ENCODE measurements around the gene PTK7.

The PTK7 gene

GRCh38 chr6:43200541-43200940 is 124.4 kb downstream of the PTK7 start:
- TF ChIP-seq CTCF (IDR thresholded peaks at IDR 0.05; ENCODE audit: insufficient read depth, missing control alignments): no peak
- no peak for FAIRE-seq
- no peak for DNase-seq (ENCODE audit: insufficient read length, low spot score)

GRCh38 chr6:43202451-43202850 is 126.3 kb downstream of the PTK7 start:
- FAIRE-seq (no peak), DNase-seq (ENCODE audit: insufficient read length, low spot score) (no peak)
- no peak for TF ChIP-seq CTCF (IDR thresholded peaks at IDR 0.05; ENCODE audit: insufficient read depth, missing control alignments)

GRCh38 chr6:43203029-43203717 is 127.1 kb downstream of the PTK7 start:
- TF ChIP-seq CTCF (IDR thresholded peaks at IDR 0.05; ENCODE audit: insufficient read depth, missing control alignments): no peak
- FAIRE-seq: no peak

GRCh38 chr6:43203718-43204095 is 127.6 kb downstream of the PTK7 start:
- no peak for TF ChIP-seq CTCF (IDR thresholded peaks at IDR 0.05; ENCODE audit: insufficient read depth, missing control alignments)
- no peak for DNase-seq (ENCODE audit: insufficient read length, low spot score)
- no peak for FAIRE-seq

More at GRCh38 chr6:43203029-43203717, 127.1 kb downstream of the PTK7 start:
- no peak for DNase-seq (ENCODE audit: insufficient read length, low spot score)

- FAIRE-seq (no peak), DNase-seq (ENCODE audit: insufficient read length, low spot score) (no peak)
- no peak for TF ChIP-seq CTCF (IDR thresholded peaks at IDR 0.05; ENCODE audit: insufficient read depth, missing control alignments)
Measured at GRCh38 chr6:43204271-43205105, 128.4 kb downstream of the PTK7 start.

GRCh38 chr6:43205849-43206248 is 129.7 kb downstream of the PTK7 start:
- DNase-seq (ENCODE audit: insufficient read length, low spot score) (no peak), FAIRE-seq (no peak)
- TF ChIP-seq CTCF (IDR thresholded peaks at IDR 0.05; ENCODE audit: insufficient read depth, missing control alignments): no peak

GRCh38 chr6:43207286-43207685 is 131.2 kb downstream of the PTK7 start:
- TF ChIP-seq CTCF (IDR thresholded peaks at IDR 0.05; ENCODE audit: insufficient read depth, missing control alignments): no peak
- DNase-seq (ENCODE audit: insufficient read length, low spot score): no peak
- no peak for FAIRE-seq
